ENCODE data around the gene BRINP1. TPM values are rescaled to one million over a fixed set of nuclear protein-coding genes. Genes with fewer than 3 reads are reported as not detected.

Gene BRINP1
- total RNA-seq, 1 experiment from 2014 or later: 14.0 TPM

DNA sequence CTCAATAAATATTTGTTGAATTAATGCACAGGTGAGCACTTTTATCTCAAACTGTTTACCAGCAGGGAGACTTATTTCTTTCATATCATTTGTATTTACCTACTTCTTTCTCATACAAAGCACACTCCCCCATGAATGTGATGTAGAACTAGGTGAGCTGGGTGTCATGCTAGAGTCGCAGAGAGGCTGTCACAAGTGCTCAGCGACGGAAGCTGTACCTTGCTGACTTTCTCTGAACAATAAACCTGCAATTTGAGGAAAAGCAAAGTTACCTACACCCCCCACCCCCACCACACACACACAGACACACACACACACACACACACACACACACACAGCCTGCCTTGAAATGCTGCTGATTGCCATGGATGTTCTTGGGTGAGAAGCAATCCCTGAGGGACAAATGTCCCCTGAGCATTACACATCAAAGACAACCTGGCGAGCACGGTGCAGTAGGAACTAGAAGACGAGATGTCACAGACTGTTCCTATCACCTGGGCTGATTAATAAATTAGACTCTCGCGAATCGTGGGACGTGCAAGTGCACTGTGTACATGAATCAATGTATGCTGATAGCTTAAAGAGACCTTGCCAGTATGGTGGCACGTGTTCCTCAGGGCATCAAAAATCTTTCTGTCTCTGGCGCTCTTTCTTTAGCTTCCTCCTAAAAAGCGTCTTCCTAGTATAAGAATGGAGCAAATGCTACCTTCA, 66.1 kb downstream of the BRINP1 start:
- Mint-ChIP-seq H3K27me3 (ENCODE audit: low read depth) (no peaks in the 10 kb centered on the region), H3K4me3 (no peak overlapping the region), H3K9me3 (no peaks in the 10 kb centered on the region; a peak in 1 of 5 replicates), H3K27ac (peak overlapping the region in 2 of 3 experiments; percentile 27 to 60; a peak in 3 of 7 replicates), H3K4me1 (peaks cover 53 to 56% of the 10 kb centered on the region in 2 experiments), H3K36me3 (ENCODE audit: insufficient read depth in 1 of 3, low read depth in 3 of 3) (peaks cover 0 to 5% (median 4%) of the 10 kb centered on the region in 3 experiments; a peak in 4 of 7 replicates)
- Histone ChIP-seq H3K23ac (ENCODE audit: insufficient read length, low read depth, low read length) (no peak overlapping the region), H4K20me1 (ENCODE audit: control insufficient read depth, insufficient read depth, insufficient read length) (no peaks in the 10 kb centered on the region), H2AFZ (ENCODE audit: low read length) (no peak overlapping the region), H3K9ac (ENCODE audit: extremely low read depth, insufficient read length, low read length) (no peak overlapping the region), H2BK15ac (ENCODE audit: low read depth, low read length) (no peak overlapping the region), H2BK12ac (ENCODE audit: insufficient read length, low read depth, low read length) (no peak overlapping the region), H3K4me1 (ENCODE audit: insufficient read depth, low read length) (peaks cover 10% of the 10 kb centered on the region), H3K79me1 (ENCODE audit: insufficient read depth, low read depth, low read length, poor library complexity, severe bottlenecking) (no peaks in the 10 kb centered on the region), H4K5ac (ENCODE audit: insufficient read length, low read depth, low read length) (no peak overlapping the region), H4K8ac (replicated peaks; ENCODE audit: insufficient read length, low read depth, low read length) (no peak overlapping the region), H3K4me2 (ENCODE audit: insufficient read depth, insufficient read length, low read length) (no peak overlapping the region), H3K14ac (ENCODE audit: insufficient read depth, low read length) (no peak overlapping the region), H3T11ph (ENCODE audit: low read length) (no peak overlapping the region), H3K23me2 (ENCODE audit: insufficient read length, low read depth, low read length, poor library complexity, severe bottlenecking) (no peaks in the 10 kb centered on the region), H2BK20ac (ENCODE audit: low read depth, low read length, poor library complexity, severe bottlenecking) (no peak overlapping the region), H3K79me2 (ENCODE audit: insufficient read depth, low read length) (no peaks in the 10 kb centered on the region), H3K9me3 (ENCODE audit: control insufficient read depth, low read depth, low read length) (no peaks in the 10 kb centered on the region), H2BK120ac (ENCODE audit: low read depth, low read length, poor library complexity, severe bottlenecking) (no peak overlapping the region), H3K4ac (ENCODE audit: low read depth, low read length) (no peak overlapping the region), H3K27ac (ENCODE audit: insufficient read length, low read depth, low read length) (no peak overlapping the region), H2BK5ac (ENCODE audit: insufficient read length, low read length) (no peak overlapping the region), H3K27me3 (ENCODE audit: insufficient read depth, low read length) (no peaks in the 10 kb centered on the region), H3K56ac (ENCODE audit: insufficient read length, low read depth, low read length) (no peak overlapping the region), H2AK5ac (ENCODE audit: insufficient read length, low read length) (no peak overlapping the region), H3K18ac (ENCODE audit: insufficient read length, low read depth, low read length) (peak overlapping the region; percentile 42), H4K91ac (ENCODE audit: insufficient read length, low read depth, low read length) (no peak overlapping the region)
- TF ChIP-seq, protein P1, sequence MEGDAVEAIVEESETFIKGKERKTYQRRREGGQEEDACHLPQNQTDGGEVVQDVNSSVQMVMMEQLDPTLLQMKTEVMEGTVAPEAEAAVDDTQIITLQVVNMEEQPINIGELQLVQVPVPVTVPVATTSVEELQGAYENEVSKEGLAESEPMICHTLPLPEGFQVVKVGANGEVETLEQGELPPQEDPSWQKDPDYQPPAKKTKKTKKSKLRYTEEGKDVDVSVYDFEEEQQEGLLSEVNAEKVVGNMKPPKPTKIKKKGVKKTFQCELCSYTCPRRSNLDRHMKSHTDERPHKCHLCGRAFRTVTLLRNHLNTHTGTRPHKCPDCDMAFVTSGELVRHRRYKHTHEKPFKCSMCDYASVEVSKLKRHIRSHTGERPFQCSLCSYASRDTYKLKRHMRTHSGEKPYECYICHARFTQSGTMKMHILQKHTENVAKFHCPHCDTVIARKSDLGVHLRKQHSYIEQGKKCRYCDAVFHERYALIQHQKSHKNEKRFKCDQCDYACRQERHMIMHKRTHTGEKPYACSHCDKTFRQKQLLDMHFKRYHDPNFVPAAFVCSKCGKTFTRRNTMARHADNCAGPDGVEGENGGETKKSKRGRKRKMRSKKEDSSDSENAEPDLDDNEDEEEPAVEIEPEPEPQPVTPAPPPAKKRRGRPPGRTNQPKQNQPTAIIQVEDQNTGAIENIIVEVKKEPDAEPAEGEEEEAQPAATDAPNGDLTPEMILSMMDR (conservative IDR thresholded peaks at IDR 0.05): no peak
- no CpG with 5 or more reads among the region's 13 CpGs for whole genome bisulfite sequencing (ENCODE audit: extremely low coverage, insufficient read length, low lambda C conversion rate)
- DNase-seq: no peak

All from H9 (cell line).